Sigmoid colon (tissue), 7 donors: ENCODE data around the gene CLCN2. TPM values are rescaled to one million over a fixed set of nuclear protein-coding genes. Genes with fewer than 3 reads are reported as not detected.
A peak's percentile ranks its signal among the peaks of the same experiment; 100 is the strongest.

ENCODE experiments used
- DNase-seq: peaks from one replicate; pipeline ENCODE4 v3.0.0-alpha.2; 2019
- H3K27ac ChIP-seq, 4 donors: fragments of 200-600 bp; sonication (generic); one replicate each; pipeline ENCODE4 v1.5.1; 2016 to 2019; ENCODE audit warnings: mild to moderate bottlenecking in 1 of 4
- H3K27me3 ChIP-seq, 3 donors: fragments of 200-600 bp; sonication (generic); one replicate each; pipeline ENCODE4 v1.5.1; 2019; ENCODE audit warnings: mild to moderate bottlenecking in 1 of 3
- H3K36me3 ChIP-seq, 4 donors: fragments of 200-600 bp; sonication (generic); one replicate each; pipeline ENCODE4 v1.5.1; 2016 to 2019
- H3K4me1 ChIP-seq, 4 donors: fragments of 200-600 bp; sonication (generic); one replicate each; pipeline ENCODE4 v1.5.1; 2017 to 2019
- H3K4me3 ChIP-seq, 4 donors: fragments of 200-600 bp; sonication (generic); one replicate each; pipeline ENCODE4 v1.5.1; 2017 to 2019; ENCODE audit warnings: mild to moderate bottlenecking in 2 of 4, moderate library complexity in 1 of 4
- H3K9me3 ChIP-seq, 4 donors: fragments of 200-600 bp in 3 of 4; sonication (generic) in 3 of 4; one replicate each; pipeline versions ENCODE4 v1.5.1 to v1.6.1; 2013 to 2019
- CTCF ChIP-seq, 4 experiments: fragments of 450-650 bp in 3 of 4; fragments of 200-600 bp in 1 of 4; IDR thresholded peaks; one replicate each; pipeline ENCODE4 v1.5.1; 2016 to 2019; ENCODE audit warnings: antibody characterized with exemption in 4 of 4, mild to moderate bottlenecking in 3 of 4, moderate library complexity in 2 of 4
- EP300 ChIP-seq, 4 donors: sonication (generic); formaldehyde crosslinking; IDR thresholded peaks; one replicate each; pipeline ENCODE4 v1.6.1; 2017; ENCODE audit warnings: antibody characterized with exemption in 4 of 4
- POLR2A ChIP-seq, 2 donors: fragments of 450-650 bp; IDR thresholded peaks; one replicate each; pipeline ENCODE4 v1.6.1; 2016; ENCODE audit warnings: antibody characterized with exemption in 2 of 2, mild to moderate bottlenecking in 2 of 2, moderate library complexity in 2 of 2
- POLR2AphosphoS5 ChIP-seq, 4 donors: sonication (generic); formaldehyde crosslinking; IDR thresholded peaks; one replicate each; pipeline ENCODE4 v1.6.1; 2017; ENCODE audit warnings: antibody characterized with exemption in 4 of 4
- WGBS, 2 donors: extraction: QIAGEN DNeasy Blood & Tissue Kit; methylation state at CpG; one replicate each; pipeline ENCODE4 v1.1.7; 2013; 5-methylcytosine and 5-hydroxymethylcytosine counted together
- intact Hi-C: fragments of 100-400 bp; cut with DNase I; formaldehyde crosslinking; loops from one replicate; pipeline ENCODE4 v1.15.1; 2023
- polyA plus RNA-seq, 3 donors: library from polyadenylated mRNA; stranded (reverse); fragments of 200-250 nt; gene quantifications; one replicate each; pipeline ENCODE4 v1.2.3, GENCODE V29; 2013
- total RNA-seq, 4 donors: library from RNA; depleted of rRNA; stranded (reverse); fragments of >200 nt; gene quantifications; one replicate each; pipeline ENCODE4 v1.1.0, GENCODE V29; 2016
- donor health status: healthy with polysubstance abuse.
- donor health status: Bipolar disorder and iron deficiency.
- donor health status: healthy.

The CLCN2 gene
- total and polyA plus RNA-seq, 7 donors, result 1.6 to 30.2 (median 3.3) TPM

DNA sequence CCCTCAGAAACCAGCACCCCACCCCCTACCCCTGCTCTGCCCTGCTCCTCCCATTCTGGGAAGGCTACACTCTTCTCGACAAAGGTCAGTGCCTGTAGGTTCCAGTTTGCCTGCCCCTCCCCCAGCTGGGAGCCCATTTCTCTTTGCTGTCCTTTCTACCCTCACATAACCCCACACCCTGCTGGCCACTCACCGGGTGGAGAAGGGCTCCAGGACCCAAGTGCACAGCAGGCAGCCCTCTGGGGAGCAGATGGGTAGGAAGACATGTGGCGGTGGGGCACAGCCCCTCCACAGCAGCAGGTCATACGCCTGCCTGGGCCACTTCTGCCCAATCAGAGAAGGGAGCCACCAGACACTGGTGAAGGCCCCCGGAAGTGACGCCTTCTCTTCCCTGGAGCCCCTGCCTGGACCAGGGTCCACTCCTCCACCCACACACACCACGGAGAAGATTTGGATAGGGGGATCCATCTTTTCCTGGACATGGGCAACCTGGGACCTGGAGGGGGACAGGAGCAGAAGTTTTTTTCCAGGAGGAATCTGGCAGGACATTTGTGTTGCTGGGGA lies 16.6 kb upstream of the CLCN2 start, which contains the start of gene THPO:
Gene THPO (minus strand): TSS at position 326 of the 564 bp plus-strand sequence. CDS start 1,948 bp downstream, outside the sequence.
- intact Hi-C loops, result no loop called here
- H3K4me1 ChIP-seq, result peaks cover 0 to 23% (median 19%) of the 10 kb centered on the region in 4 donors
- WGBS, 2 donors, result 75 to 78% methylated on average over 7 of the region's 7 CpGs
- H3K4me3 ChIP-seq, result peak within 1 kb of the TSS in 1 of 4 donors; percentile 52
- peak within 1 kb of the TSS; percentile 65 to 72 (median 70) for H3K27ac ChIP-seq
- peak; percentile 64 for DNase-seq
- H3K27me3 ChIP-seq, result peaks cover 3 to 36% (median 30%) of the 10 kb centered on the region in 3 donors
- H3K36me3 ChIP-seq, result no peaks in the 10 kb centered on the region
- no peaks in the 10 kb centered on the region for H3K9me3 ChIP-seq
- TF ChIP-seq CTCF (IDR thresholded peaks at IDR 0.05) (no peak), POLR2A (IDR thresholded peaks at IDR 0.05) (no peak), EP300 (IDR thresholded peaks at IDR 0.05) (no peak), POLR2AphosphoS5 (IDR thresholded peaks at IDR 0.05) (no peak)

- Histone ChIP-seq H3K4me1 (peaks cover 0 to 23% (median 19%) of the 10 kb centered on the region in 4 donors), H3K4me3 (no peak overlapping the region), H3K9me3 (no peaks in the 10 kb centered on the region), H3K27me3 (peaks cover 3 to 36% (median 30%) of the 10 kb centered on the region in 3 donors), H3K36me3 (no peaks in the 10 kb centered on the region), H3K27ac (no peak overlapping the region)
- intact Hi-C loops, result no loop called here
- WGBS, 2 donors, result 64 to 80% methylated on average over 5 of the region's 5 CpGs
- TF ChIP-seq CTCF (IDR thresholded peaks at IDR 0.05) (no peak), POLR2A (IDR thresholded peaks at IDR 0.05) (no peak), EP300 (IDR thresholded peaks at IDR 0.05) (no peak), POLR2AphosphoS5 (IDR thresholded peaks at IDR 0.05) (no peak)
- DNase-seq, result peak; percentile 59
Measured at GRCh38 chr3:184377374-184377773, 16.0 kb upstream of the CLCN2 start.

GRCh38 chr3:184375747-184376461 lies 14.5 kb upstream of the CLCN2 start:
- H3K36me3 ChIP-seq, result no peaks in the 10 kb centered on the region
- H3K9me3 ChIP-seq, result no peaks in the 10 kb centered on the region
- H3K4me1 ChIP-seq, result peaks cover 0 to 22% (median 13%) of the 10 kb centered on the region in 4 donors
- peaks cover 3 to 26% (median 19%) of the 10 kb centered on the region in 3 donors for H3K27me3 ChIP-seq
- H3K4me3 ChIP-seq, result no peak overlapping the region
- 83 to 89% methylated on average over 12 of the region's 12 CpGs for WGBS, 2 donors
- intact Hi-C loops, result no loop called here
- no peak for TF ChIP-seq EP300 (IDR thresholded peaks at IDR 0.05)
- TF ChIP-seq POLR2A (IDR thresholded peaks at IDR 0.05), result no peak
- no peak for TF ChIP-seq POLR2AphosphoS5 (IDR thresholded peaks at IDR 0.05)
- no peak for TF ChIP-seq CTCF (IDR thresholded peaks at IDR 0.05)
- no peak for DNase-seq
- H3K27ac ChIP-seq, result no peak overlapping the region

- peak; percentile 72 for DNase-seq
- no peaks in the 10 kb centered on the region for H3K9me3 ChIP-seq
- peaks cover 0 to 12% (median under 1%) of the 10 kb centered on the region in 4 donors for H3K36me3 ChIP-seq
- peaks cover 0 to 11% (median 2%) of the 10 kb centered on the region in 4 donors for H3K4me1 ChIP-seq
- TF ChIP-seq POLR2A (IDR thresholded peaks at IDR 0.05) (no peak), POLR2AphosphoS5 (IDR thresholded peaks at IDR 0.05) (no peak), CTCF (IDR thresholded peaks at IDR 0.05) (no peak), EP300 (IDR thresholded peaks at IDR 0.05) (no peak)
- H3K4me3 ChIP-seq, result no peak overlapping the region
- H3K27ac ChIP-seq, result no peak overlapping the region
- intact Hi-C loops, result loop anchor here (5.0 kb wide), 1 partner anchor 169 kb away; no protein-coding TSS in a partner anchor
- 70 to 72% methylated on average over 6 of the region's 6 CpGs for WGBS, 2 donors
- H3K27me3 ChIP-seq, result peaks cover 3 to 9% (median 4%) of the 10 kb centered on the region in 3 donors
Measured at GRCh38 chr3:184373422-184373821, 12.0 kb upstream of the CLCN2 start.
